DOHH2 (cell line): ENCODE results near the gene CRTAC1.

Experiments used
- H3F3A ChIP-seq: fragments of 200-600 bp; sonication (generic), shearing (Covaris generic); 2 replicates; pipeline ENCODE4 v1.6.0; 2016; ENCODE audit warnings: antibody characterized with exemption, mild to moderate bottlenecking; ENCODE audit not compliant: control insufficient read depth, insufficient read depth
- H3K27ac ChIP-seq: fragments of 200-600 bp; sonication (generic); 2 replicates; pipeline ENCODE4 v1.5.1; 2014; ENCODE audit warnings: low read depth, mild to moderate bottlenecking, low read length, moderate library complexity
- H3K27me3 ChIP-seq: fragments of 200-600 bp; sonication (generic); 2 replicates; pipeline ENCODE4 v1.6.1; 2014; ENCODE audit warnings: mild to moderate bottlenecking, low read length, mixed read lengths; ENCODE audit not compliant: control insufficient read depth
- H3K36me3 ChIP-seq: fragments of 200-600 bp; sonication (generic); 2 replicates; pipeline ENCODE4 v1.6.1; 2014; ENCODE audit warnings: mild to moderate bottlenecking, low read length, moderate library complexity, mixed read lengths; ENCODE audit not compliant: control insufficient read depth
- H3K4me1 ChIP-seq: fragments of 200-600 bp; sonication (generic); 2 replicates; pipeline ENCODE4 v1.6.1; 2014; ENCODE audit warnings: mild to moderate bottlenecking, low read length, mixed read lengths; ENCODE audit not compliant: control insufficient read depth
- H3K4me2 ChIP-seq: fragments of 200-600 bp; sonication (generic); 2 replicates; pipeline ENCODE4 v1.6.0; 2014; ENCODE audit warnings: mild to moderate bottlenecking, low read length, moderate library complexity
- H3K4me3 ChIP-seq: fragments of 200-600 bp; sonication (generic); 2 replicates; pipeline ENCODE4 v1.5.1; 2014; ENCODE audit warnings: mild to moderate bottlenecking, low read length, mixed read lengths
- H3K79me2 ChIP-seq: fragments of 200-600 bp; sonication (generic); 2 replicates; pipeline ENCODE4 v1.6.1; 2014; ENCODE audit warnings: mild to moderate bottlenecking, low read length, mixed read lengths; ENCODE audit not compliant: control insufficient read depth
- H3K9me2 ChIP-seq: fragments of 200-600 bp; sonication (generic); replicated peaks from 2 replicates; pipeline ENCODE4 v1.6.1; 2014; ENCODE audit warnings: mild to moderate bottlenecking, low read length, mixed read lengths; ENCODE audit not compliant: control insufficient read depth
- H3K9me3 ChIP-seq: fragments of 200-600 bp; sonication (generic); 2 replicates; pipeline ENCODE4 v1.6.1; 2014; ENCODE audit warnings: antibody characterized with exemption, low read length, mixed read lengths; ENCODE audit not compliant: control insufficient read depth, insufficient read depth
- H4K20me1 ChIP-seq: fragments of 200-600 bp; sonication (generic); 2 replicates; pipeline ENCODE4 v1.6.0; 2014; ENCODE audit warnings: low read depth, mild to moderate bottlenecking, antibody characterized with exemption, low read length, moderate library complexity; ENCODE audit not compliant: control insufficient read depth, insufficient read depth
- CTCF ChIP-seq: fragments of 200-600 bp; sonication (generic); IDR thresholded peaks from one replicate; pipeline ENCODE4 v1.5.1; 2014; ENCODE audit warnings: antibody characterized with exemption, mild to moderate bottlenecking, low read depth, low read length; ENCODE audit not compliant: poor library complexity, severe bottlenecking
- EZH2phosphoT487 ChIP-seq: fragments of 200-600 bp; sonication (generic); IDR thresholded peaks from 2 replicates; pipeline ENCODE4 v1.6.1; 2017; ENCODE audit warnings: borderline replicate concordance, mild to moderate bottlenecking, antibody characterized with exemption, low read length, moderate library complexity, mixed read lengths

CRTAC1 gene

GRCh38 chr10:97911217-97911616, 119.2 kb downstream of the CRTAC1 start:
- TF ChIP-seq CTCF (no peak), EZH2phosphoT487 (no peak)
- Histone ChIP-seq H3K27me3 (peaks cover 7% of the 10 kb centered on the region; the same call in 1 of the 2 replicates), H3K9me3 (no peaks in the 10 kb centered on the region), H3K4me1 (no peaks in the 10 kb centered on the region), H3K4me3 (no peak overlapping the region), H3K27ac (no peak overlapping the region), H4K20me1 (no peaks in the 10 kb centered on the region; the same call in 1 of the 2 replicates), H3K9me2 (no peaks in the 10 kb centered on the region), H3K36me3 (no peaks in the 10 kb centered on the region), H3F3A (no peaks in the 10 kb centered on the region), H3K79me2 (no peaks in the 10 kb centered on the region), H3K4me2 (no peak overlapping the region)

- H3K4me2 ChIP-seq: no peak overlapping the region
- no peaks in the 10 kb centered on the region for H3K9me3 ChIP-seq
- no peak overlapping the region for H3K4me3 ChIP-seq
- no peak for TF ChIP-seq EZH2phosphoT487
- no peak for TF ChIP-seq CTCF
- no peaks in the 10 kb centered on the region for H3F3A ChIP-seq
- no peaks in the 10 kb centered on the region for H3K36me3 ChIP-seq
- no peaks in the 10 kb centered on the region for H3K79me2 ChIP-seq
- H3K4me1 ChIP-seq: no peaks in the 10 kb centered on the region
- no peaks in the 10 kb centered on the region for H3K9me2 ChIP-seq
- no peaks in the 10 kb centered on the region; the same call in 1 of the 2 replicates for H4K20me1 ChIP-seq
- peaks cover 12% of the 10 kb centered on the region; the same call in 1 of the 2 replicates for H3K27me3 ChIP-seq
- no peak overlapping the region for H3K27ac ChIP-seq
Observed at GRCh38 chr10:97910661-97911060, 119.8 kb downstream of the CRTAC1 start.

- no peak overlapping the region for H3K4me2 ChIP-seq
- H3K4me3 ChIP-seq: no peak overlapping the region
Observed at GRCh38 chr10:97907830-97908229, 122.6 kb downstream of the CRTAC1 start.

More at GRCh38 chr10:97907830-97908229, 122.6 kb downstream of the CRTAC1 start:
- no peaks in the 10 kb centered on the region for H3K79me2 ChIP-seq
- H3K27me3 ChIP-seq: peaks cover 15% of the 10 kb centered on the region; the same call in 1 of the 2 replicates
- H3K36me3 ChIP-seq: no peaks in the 10 kb centered on the region
- H3K4me1 ChIP-seq: no peaks in the 10 kb centered on the region
- TF ChIP-seq EZH2phosphoT487: no peak
- TF ChIP-seq CTCF: no peak
- H4K20me1 ChIP-seq: no peaks in the 10 kb centered on the region
- no peak overlapping the region for H3K27ac ChIP-seq
- no peaks in the 10 kb centered on the region for H3F3A ChIP-seq
- no peaks in the 10 kb centered on the region for H3K9me2 ChIP-seq
- no peaks in the 10 kb centered on the region for H3K9me3 ChIP-seq
